ENCODE results near the gene CAGE1.

DNA sequence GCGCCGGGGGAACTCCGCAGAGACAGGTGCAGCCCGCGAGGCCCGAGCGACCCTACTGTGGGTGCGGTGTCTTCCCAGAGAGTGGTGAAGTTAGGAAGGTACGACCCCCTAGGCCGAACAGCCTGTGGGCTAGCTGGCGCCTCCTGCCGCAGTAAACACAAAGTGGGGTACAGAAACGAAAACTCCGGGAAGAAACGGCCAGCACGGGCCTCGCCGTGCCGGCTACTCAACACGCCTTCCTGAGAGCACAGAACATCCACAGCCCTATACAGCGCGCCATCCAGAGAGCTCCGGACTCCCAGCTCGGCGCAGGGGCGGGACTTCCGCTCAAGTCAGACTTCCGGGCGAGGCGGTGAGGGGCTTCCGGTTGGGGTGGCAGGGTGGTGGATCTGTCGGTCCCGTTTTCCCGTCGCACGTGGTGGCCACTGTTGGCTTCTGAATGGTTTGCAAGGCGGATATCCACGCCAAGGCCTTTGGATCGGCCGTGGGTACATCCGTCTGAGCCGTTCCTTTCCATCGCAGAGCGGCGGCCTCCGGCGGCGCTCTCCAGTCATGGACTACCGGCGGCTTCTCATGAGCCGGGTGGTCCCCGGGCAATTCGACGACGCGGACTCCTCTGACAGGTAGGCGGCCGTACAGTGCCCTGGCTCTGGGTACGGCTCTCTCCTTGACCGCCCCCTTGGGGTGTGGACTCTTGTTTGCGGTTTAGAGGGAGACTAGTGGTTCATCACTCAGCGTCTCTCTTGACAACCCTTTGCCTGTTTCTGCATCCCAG lies at the start of gene CAGE1, which contains the start of gene RIOK1:
- TF ChIP-seq CTCF (conservative IDR thresholded peaks at IDR 0.05; ENCODE audit: low read length), result no peak
- TF ChIP-seq EZH2phosphoT487 (IDR thresholded peaks at IDR 0.05; ENCODE audit: borderline replicate concordance, low read depth, low read length), result no peak

Measured in OCI-LY7 (cell line).